Keratinocyte (primary cell): ENCODE measurements around the gene ATP6V0D1. TPM values are rescaled to one million over a fixed set of nuclear protein-coding genes. Genes with fewer than 3 reads are reported as not detected.

Experiments used
- DNase-seq: peaks from one replicate; pipeline ENCODE4 v3.0.0-alpha.2; 2011; ENCODE audit warnings: low read depth, missing footprints, low spot score
- FAIRE-seq: peaks from 2 replicates; lab custom pipeline; 2011; peaks lifted over from hg19 to GRCh38; lab: Jason Lieb, UNC
- H2AFZ ChIP-seq: 2 replicates; pipeline ENCODE4 v1.6.0; 2012; ENCODE audit warnings: low read length, control low read depth, inconsistent platforms; ENCODE audit not compliant: control insufficient read depth
- H3K27ac ChIP-seq: 2 replicates; pipeline ENCODE4 v1.5.1; 2011; ENCODE audit warnings: low read length; ENCODE audit not compliant: control insufficient read depth, insufficient read depth
- H3K27me3 ChIP-seq: 3 replicates; pipeline ENCODE4 v1.6.0; 2011; ENCODE audit warnings: low read length; ENCODE audit not compliant: control insufficient read depth, insufficient read depth; ENCODE audit errors: extremely low read depth
- H3K36me3 ChIP-seq, 2 experiments: 2 replicates in 1 of 2; 3 replicates in 1 of 2; pipeline ENCODE4 v1.5.1; 2011; ENCODE audit warnings: low read length in 2 of 2, mild to moderate bottlenecking in 1 of 2; ENCODE audit not compliant: control insufficient read depth in 2 of 2, insufficient read depth in 2 of 2; ENCODE audit errors: extremely low read depth in 1 of 2
- H3K4me1 ChIP-seq: 3 replicates; pipeline ENCODE4 v1.5.1; 2011; ENCODE audit warnings: low read length; ENCODE audit not compliant: control insufficient read depth, insufficient read depth; ENCODE audit errors: extremely low read depth
- H3K4me2 ChIP-seq: 3 replicates; pipeline ENCODE4 v1.6.0; 2011; ENCODE audit warnings: low read depth, low read length; ENCODE audit not compliant: control insufficient read depth, insufficient read depth; ENCODE audit errors: extremely low read depth
- H3K4me3 ChIP-seq, 3 experiments: fragments of 200-600 bp in 1 of 3; sonication (generic) in 1 of 3; 2 replicates in 2 of 3; 3 replicates in 1 of 3; pipeline ENCODE4 v1.5.1; 2011 to 2016; ENCODE audit warnings: low read length in 3 of 3, mild to moderate bottlenecking in 3 of 3, control low read depth in 2 of 3, inconsistent platforms in 1 of 3, low read depth in 1 of 3, mixed read lengths in 1 of 3, mixed run types in 1 of 3, moderate library complexity in 1 of 3; ENCODE audit not compliant: control insufficient read depth in 2 of 3, insufficient read depth in 2 of 3; ENCODE audit errors: extremely low read depth in 1 of 3
- H3K79me2 ChIP-seq: 2 replicates; pipeline ENCODE4 v1.6.0; 2012; ENCODE audit warnings: low read length; ENCODE audit not compliant: control insufficient read depth, insufficient read depth
- H3K9ac ChIP-seq: 3 replicates; pipeline ENCODE4 v1.6.0; 2011; ENCODE audit warnings: low read length; ENCODE audit not compliant: control insufficient read depth, insufficient read depth; ENCODE audit errors: extremely low read depth
- H3K9me1 ChIP-seq: 3 replicates; pipeline ENCODE4 v1.6.0; 2011; ENCODE audit warnings: low read length; ENCODE audit not compliant: control insufficient read depth, insufficient read depth; ENCODE audit errors: extremely low read depth
- H3K9me3 ChIP-seq: 2 replicates; pipeline ENCODE4 v1.5.1; 2012; ENCODE audit warnings: low read depth, low read length; ENCODE audit not compliant: control insufficient read depth
- H4K20me1 ChIP-seq: 3 replicates; pipeline ENCODE4 v1.6.0; 2011; ENCODE audit warnings: low read length; ENCODE audit not compliant: control insufficient read depth, insufficient read depth; ENCODE audit errors: extremely low read depth
- EZH2 ChIP-seq: IDR thresholded peaks from one replicate; pipeline ENCODE4 v1.6.1; 2012; ENCODE audit warnings: inconsistent platforms, mild to moderate bottlenecking, low read length, moderate library complexity
- dilution Hi-C: fragments of 300-500 bp; cut with MboI; formaldehyde crosslinking; loops from one replicate; pipeline ENCODE4 v1.7.0; 2020; ENCODE audit warnings: low sequenced_read_pairs; ENCODE audit not compliant: extremely low pct_ligation_motif_present
- polyA plus RNA-seq, 5 experiments: library from polyadenylated mRNA; depleted of rRNA in 3 of 5; stranded (reverse) in 3 of 5; stranded (forward) in 1 of 5; unstranded in 1 of 5; fragments of >200 nt; gene quantifications; 1 replicate in 1 of 5; 2 replicates in 3 of 5; 3 replicates in 1 of 5; pipeline versions ENCODE4 v1.2.1 to v1.2.3, GENCODE V29; 2011 to 2012; ENCODE audit warnings: missing spikeins in 2 of 5, low read depth in 1 of 5, low replicate concordance in 1 of 5
- TF ChIP-seq, protein P1 (sequence below), 3 experiments: IDR thresholded peaks in 1 of 3; conservative IDR thresholded peaks in 1 of 3; optimal IDR thresholded peaks in 1 of 3; 2 replicates in 2 of 3; 3 replicates in 1 of 3; pipeline versions ENCODE3 to v1.5.1; 2011; ENCODE audit warnings: low read length in 3 of 3, mild to moderate bottlenecking in 3 of 3, moderate library complexity in 2 of 3, control low read depth in 1 of 3, inconsistent platforms in 1 of 3; ENCODE audit not compliant: insufficient read depth in 2 of 3; ENCODE audit errors: extremely low read depth in 1 of 3

The ATP6V0D1 gene
- polyA plus RNA-seq, 1 donor (not counting 4 experiments of a cell fraction or from before 2014, with no cell fraction given) = 97.1 TPM

DNA sequence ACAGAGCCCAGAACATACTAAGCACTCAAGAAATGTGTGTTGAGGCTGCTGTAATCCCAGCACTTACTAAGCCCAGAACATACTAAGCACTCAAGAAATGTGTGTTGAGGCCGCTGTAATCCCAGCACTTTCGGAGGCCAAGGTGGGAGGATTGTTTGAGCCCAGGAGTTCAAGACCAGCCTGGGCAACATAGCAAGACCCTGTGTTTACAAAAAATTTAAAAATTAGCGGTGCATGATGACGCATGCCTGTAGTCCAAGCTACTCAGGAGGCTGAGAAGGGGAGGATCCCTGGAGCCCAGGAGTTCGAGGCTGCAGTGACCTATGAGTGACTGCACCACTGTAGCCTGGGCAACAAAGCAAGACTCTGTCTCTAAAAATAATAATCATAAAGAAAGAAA, 57.9 kb downstream of the ATP6V0D1 start:
- FAIRE-seq (no peak), DNase-seq (no peak)
- Histone ChIP-seq H4K20me1 (no peaks in the 10 kb centered on the region), H3K4me3 (no peak overlapping the region), H3K79me2 (no peaks in the 10 kb centered on the region), H3K27ac (no peak overlapping the region), H2AFZ (no peak overlapping the region), H3K4me2 (no peak overlapping the region), H3K9me3 (no peaks in the 10 kb centered on the region), H3K9ac (no peak overlapping the region), H3K36me3 (no peaks in the 10 kb centered on the region), H3K27me3 (peaks cover 16% of the 10 kb centered on the region), H3K4me1 (no peaks in the 10 kb centered on the region), H3K9me1 (no peaks in the 10 kb centered on the region)
- TF ChIP-seq, protein P1, sequence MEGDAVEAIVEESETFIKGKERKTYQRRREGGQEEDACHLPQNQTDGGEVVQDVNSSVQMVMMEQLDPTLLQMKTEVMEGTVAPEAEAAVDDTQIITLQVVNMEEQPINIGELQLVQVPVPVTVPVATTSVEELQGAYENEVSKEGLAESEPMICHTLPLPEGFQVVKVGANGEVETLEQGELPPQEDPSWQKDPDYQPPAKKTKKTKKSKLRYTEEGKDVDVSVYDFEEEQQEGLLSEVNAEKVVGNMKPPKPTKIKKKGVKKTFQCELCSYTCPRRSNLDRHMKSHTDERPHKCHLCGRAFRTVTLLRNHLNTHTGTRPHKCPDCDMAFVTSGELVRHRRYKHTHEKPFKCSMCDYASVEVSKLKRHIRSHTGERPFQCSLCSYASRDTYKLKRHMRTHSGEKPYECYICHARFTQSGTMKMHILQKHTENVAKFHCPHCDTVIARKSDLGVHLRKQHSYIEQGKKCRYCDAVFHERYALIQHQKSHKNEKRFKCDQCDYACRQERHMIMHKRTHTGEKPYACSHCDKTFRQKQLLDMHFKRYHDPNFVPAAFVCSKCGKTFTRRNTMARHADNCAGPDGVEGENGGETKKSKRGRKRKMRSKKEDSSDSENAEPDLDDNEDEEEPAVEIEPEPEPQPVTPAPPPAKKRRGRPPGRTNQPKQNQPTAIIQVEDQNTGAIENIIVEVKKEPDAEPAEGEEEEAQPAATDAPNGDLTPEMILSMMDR (optimal IDR thresholded peaks at IDR 0.05 in 1 of 3, IDR thresholded peaks at IDR 0.05 in 1 of 3, conservative IDR thresholded peaks at IDR 0.05 in 1 of 3; ENCODE audit: extremely low read depth in 1 of 3, insufficient read depth in 2 of 3, low read length in 3 of 3) = no peak
- TF ChIP-seq EZH2 = no peak
- dilution Hi-C loops = no loop called here

DNA sequence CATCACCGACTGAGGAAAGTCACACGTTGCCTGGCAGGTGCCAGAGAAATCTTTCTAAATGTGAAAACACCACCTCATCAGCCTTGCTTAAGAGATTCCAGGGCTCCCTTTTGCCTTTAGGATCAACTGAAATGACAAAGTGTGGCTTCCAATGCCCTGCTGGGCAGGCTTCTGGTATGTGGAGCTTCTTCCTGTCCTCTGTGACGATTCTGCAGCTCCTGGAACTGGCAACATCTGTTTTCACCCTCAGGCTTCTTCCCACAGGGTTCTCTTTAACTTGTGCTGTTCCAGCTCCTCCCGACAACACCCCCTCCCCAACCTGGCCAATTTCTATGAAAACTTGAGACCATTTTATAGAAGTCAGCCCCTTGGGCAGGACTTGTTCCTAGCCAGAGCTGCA, 59.9 kb downstream of the ATP6V0D1 start:
- Histone ChIP-seq H3K9ac (no peak overlapping the region), H3K79me2 (no peaks in the 10 kb centered on the region), H3K4me2 (no peak overlapping the region), H3K27ac (no peak overlapping the region), H3K9me1 (no peaks in the 10 kb centered on the region), H2AFZ (no peak overlapping the region), H3K36me3 (no peaks in the 10 kb centered on the region), H3K27me3 (peaks cover 16% of the 10 kb centered on the region), H3K9me3 (no peaks in the 10 kb centered on the region), H3K4me3 (no peak overlapping the region), H3K4me1 (peaks cover 4% of the 10 kb centered on the region), H4K20me1 (no peaks in the 10 kb centered on the region)
- dilution Hi-C loops = no loop called here
- TF ChIP-seq, protein P1 (optimal IDR thresholded peaks at IDR 0.05 in 1 of 3, IDR thresholded peaks at IDR 0.05 in 1 of 3, conservative IDR thresholded peaks at IDR 0.05 in 1 of 3; ENCODE audit: extremely low read depth in 1 of 3, insufficient read depth in 2 of 3, low read length in 3 of 3) = no peak
- TF ChIP-seq EZH2 = no peak
- no peak for FAIRE-seq
- DNase-seq = no peak
